WI38 (cell line): ENCODE data around the gene NBPF26.
"Not testable (repeated sequence)": the region's sequence is repeated elsewhere in the genome, so short reads cannot be mapped to it uniquely, and the experiment has no call there.

Source experiments
- H3K4me3 ChIP-seq: 2 replicates; pipeline ENCODE4 v1.5.1; 2011; ENCODE audit warnings: low read depth, mild to moderate bottlenecking, control low read depth, low read length
- TF ChIP-seq, protein P1 (sequence below): IDR thresholded peaks from 2 replicates; pipeline ENCODE4 v1.5.1; 2012; ENCODE audit warnings: low read depth, mild to moderate bottlenecking, control low read depth, low read length

Gene NBPF26

DNA sequence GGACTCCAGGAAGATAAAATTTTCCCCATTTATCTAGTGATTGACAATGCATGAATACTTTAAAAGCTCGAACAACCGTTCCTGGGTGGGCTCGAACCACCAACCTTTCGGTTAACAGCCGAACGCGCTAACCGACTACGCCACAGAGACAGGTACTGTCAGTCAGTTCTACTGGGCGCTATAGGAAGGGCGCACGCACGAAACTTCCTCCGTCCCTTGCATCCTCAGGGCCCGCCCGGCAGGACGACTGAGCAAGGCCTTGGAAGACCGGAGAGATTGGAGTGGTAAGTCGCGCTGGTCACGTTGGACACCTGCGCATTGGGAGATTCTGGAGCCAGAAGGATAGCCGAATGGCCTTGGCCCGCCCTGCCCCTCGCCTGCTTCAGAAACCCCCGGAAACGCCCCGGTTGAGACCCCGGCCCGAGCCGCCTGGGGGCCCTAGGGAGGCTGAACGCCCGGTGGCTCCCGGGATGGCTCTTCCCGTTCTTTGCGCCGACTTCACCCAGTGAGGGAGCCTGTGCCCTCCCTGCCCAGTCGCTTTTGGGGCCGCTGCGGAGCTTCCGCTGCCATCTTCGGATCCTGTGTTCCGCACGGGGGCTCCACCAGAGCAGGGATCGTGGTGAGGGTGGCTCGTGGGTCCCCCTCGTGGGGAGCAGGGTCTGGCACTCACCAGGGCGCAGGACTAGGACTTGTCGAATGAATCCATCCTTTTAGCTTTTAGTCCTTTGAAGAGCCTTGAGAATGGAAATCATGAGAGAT lies 120.6 kb downstream of the NBPF26 start:
- TF ChIP-seq, protein P1, sequence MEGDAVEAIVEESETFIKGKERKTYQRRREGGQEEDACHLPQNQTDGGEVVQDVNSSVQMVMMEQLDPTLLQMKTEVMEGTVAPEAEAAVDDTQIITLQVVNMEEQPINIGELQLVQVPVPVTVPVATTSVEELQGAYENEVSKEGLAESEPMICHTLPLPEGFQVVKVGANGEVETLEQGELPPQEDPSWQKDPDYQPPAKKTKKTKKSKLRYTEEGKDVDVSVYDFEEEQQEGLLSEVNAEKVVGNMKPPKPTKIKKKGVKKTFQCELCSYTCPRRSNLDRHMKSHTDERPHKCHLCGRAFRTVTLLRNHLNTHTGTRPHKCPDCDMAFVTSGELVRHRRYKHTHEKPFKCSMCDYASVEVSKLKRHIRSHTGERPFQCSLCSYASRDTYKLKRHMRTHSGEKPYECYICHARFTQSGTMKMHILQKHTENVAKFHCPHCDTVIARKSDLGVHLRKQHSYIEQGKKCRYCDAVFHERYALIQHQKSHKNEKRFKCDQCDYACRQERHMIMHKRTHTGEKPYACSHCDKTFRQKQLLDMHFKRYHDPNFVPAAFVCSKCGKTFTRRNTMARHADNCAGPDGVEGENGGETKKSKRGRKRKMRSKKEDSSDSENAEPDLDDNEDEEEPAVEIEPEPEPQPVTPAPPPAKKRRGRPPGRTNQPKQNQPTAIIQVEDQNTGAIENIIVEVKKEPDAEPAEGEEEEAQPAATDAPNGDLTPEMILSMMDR = 0 out of 2 replicates have a peak, but pooled peaks have one; percentile 22
- peak overlapping the region; percentile 59 for H3K4me3 ChIP-seq

DNA sequence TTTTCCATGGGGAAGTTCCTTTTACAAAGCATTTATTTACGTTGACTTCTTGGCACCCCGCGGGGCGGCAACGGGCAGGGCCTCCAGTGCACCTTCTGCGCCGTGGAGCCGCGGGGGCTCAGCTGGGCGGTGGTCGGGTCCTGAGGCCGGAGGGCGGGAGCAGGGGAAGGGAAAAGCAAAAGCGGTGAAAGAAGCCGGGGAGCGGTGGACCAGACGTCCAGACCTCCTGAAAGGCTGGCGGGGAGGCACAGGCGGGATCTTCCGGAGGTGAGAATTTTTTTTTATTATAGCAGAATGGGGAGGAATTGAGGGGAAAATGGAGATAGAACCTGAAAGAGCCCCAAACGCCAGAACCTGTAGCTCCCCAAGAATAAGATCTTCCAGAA lies 121.2 kb downstream of the NBPF26 start:
- H3K4me3 ChIP-seq = peak overlapping the region; percentile 59

DNA sequence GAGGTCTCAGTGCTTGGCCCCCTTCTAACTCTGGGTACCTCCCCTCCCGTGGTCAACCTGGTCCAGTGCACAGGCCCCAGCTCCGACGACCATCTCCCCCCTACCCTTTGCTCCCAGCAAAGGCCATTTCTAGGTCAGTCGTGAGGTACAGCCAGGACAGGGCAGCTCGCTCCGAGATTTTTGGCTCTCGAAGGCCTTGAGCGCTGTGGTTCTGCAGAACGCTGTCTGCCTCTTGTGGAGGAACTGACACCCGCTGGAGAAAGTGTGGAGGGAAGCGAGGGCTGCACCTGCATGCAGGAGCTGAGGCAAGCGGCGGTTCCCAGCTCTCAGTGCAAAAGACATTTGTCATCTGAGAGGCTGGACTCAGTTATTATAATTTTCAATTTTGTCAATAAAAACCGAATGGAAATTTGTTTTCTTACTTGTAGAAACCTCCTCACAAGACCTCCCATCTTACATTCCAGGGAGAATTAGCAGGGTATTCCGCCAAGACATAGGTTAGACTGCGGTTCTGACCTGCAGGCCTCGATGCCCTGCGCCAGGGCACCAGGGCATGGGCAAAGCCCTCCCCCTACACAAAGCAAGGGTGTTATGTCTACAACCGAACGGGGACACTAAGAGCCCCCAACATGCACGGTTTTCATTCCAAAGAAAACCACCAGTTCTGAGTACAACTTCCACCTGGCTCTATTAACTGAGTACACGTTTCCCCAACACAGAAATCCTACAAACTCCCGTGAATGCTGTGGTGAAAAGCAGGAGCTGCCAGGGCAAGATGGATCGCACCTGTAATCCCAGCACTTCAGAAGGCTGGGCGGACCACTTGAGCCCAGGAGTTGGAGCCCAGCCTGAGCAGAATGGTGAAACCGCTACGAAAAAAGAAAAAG lies 125.9 kb downstream of the NBPF26 start:
- H3K4me3 ChIP-seq = peak overlapping the region; percentile 40; the same call in 1 of the 2 replicates

DNA sequence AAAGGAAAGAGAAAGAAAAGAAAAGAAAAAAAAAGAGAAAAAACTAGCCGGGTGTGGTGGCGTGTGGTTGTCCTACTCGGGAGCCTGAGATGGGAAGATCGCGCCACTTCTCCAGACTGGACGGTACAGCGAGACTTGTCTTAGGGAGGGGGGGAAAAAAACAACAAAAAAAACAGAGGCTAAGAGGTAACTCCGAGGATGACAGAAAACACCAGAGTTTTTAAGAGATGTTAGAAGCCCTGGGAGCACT lies 126.5 kb downstream of the NBPF26 start:
- peak overlapping the region; percentile 40 for H3K4me3 ChIP-seq

DNA sequence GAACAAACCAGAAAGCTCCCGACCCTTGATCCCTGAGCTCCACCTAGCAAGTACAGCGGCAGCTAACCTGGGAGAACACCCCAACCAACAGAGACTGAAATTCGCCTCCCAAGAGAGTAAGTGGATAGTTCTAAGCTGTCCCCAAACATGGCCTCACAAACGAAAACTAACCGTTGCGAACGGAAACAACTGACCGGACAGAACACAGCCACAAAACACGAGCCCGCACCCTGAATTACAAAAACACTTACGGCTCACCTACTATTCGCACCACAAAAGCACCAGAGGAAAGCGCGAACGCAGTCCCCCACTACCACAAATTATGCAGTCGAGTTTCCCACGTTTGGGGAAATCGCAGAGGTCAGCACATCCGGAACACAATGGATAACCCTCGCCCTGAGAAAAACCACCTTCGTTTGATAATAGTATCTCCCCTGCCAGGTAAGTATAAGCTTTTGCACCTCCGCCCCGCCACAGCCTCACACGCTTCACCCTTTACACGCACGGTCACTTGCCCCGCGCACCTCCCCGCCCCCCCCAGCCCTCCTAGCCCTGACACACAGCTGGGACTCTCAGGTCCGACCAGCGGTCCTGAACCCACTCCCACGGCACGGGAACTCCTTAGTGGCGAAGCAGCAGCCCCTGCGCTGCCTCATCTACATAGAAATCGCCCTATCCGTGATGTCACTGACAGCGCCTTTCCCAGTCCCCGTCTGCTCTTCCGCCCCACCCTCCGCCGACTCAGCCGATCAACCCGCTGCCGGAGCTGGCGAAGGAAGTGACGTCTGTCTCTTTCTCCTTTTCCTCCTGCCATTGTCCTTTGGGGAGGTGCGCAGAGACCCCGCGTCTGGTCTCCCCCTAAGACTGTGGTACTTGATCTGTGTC lies 127.0 kb downstream of the NBPF26 start:
- peak overlapping the region; percentile 40 for H3K4me3 ChIP-seq

DNA sequence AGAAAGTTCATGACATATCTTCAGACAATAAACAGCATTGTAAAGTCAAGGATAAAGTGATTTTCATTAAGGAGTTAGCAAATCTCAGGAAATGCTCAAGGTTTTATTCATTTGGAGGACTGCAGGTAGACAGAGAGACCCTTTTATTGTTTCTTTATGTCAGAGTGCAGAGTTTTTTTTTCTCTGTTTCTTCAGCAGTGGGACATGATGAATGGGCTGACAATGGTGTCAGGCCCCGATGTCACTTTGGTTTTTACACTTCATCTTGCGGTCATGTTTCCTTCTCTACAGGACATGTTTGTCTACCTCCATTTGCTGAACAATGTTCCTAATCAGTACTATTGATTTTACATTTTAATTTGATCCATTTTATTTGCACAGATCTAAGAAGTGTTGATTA lies 134.4 kb downstream of the NBPF26 start:
- H3K4me3 ChIP-seq = not testable (repeated sequence)

DNA sequence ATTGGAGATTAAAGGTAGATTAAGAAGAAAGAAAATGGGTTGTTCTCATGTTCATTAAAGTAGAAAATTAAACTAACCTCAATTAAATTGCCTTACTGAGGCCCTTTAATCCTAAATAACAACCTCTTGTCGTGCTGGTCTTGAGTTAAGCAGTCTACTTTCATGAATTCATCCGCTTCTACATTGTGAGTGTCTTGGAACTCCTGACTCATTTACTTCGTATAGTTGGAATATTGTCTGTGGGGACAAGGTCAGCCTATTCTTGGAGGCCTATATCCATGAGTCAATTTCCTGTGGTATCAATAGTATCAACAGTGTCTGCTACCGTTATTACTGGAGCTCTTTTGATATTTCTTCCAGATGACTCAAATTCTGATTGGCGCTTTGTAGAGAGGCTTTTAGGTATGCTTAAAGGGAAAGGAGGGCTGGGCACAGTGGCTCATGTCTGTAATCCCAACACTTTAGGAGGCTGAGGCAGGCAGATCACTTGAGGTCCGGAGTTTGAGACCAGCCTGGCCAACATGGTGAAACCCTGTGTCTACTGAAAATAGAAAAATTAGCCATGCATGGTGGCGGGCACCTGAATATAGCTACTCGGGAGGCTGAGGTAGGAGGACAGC lies 136.0 kb downstream of the NBPF26 start:
- not testable (repeated sequence) for H3K4me3 ChIP-seq

DNA sequence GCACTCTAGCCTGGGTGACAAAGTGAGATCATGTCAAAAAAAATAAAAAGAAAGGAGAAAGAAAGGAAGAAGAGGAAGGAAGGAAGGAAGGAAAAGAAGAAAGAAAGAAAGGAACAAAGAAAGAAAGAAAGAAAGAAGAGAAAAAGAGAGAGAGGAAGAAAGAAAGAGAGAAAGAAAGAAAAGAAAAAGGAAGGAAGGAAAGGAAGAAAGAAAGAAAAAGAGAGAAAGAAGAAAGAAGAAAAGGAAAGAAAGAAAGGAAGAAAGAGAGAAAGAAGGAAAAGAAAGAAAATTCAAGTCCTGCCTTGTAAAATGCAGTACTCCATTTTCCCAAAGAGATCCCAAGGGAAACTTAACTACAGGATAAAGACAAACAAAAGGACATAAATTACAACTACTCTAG lies 154.5 kb downstream of the NBPF26 start:
- not testable (repeated sequence) for H3K4me3 ChIP-seq

DNA sequence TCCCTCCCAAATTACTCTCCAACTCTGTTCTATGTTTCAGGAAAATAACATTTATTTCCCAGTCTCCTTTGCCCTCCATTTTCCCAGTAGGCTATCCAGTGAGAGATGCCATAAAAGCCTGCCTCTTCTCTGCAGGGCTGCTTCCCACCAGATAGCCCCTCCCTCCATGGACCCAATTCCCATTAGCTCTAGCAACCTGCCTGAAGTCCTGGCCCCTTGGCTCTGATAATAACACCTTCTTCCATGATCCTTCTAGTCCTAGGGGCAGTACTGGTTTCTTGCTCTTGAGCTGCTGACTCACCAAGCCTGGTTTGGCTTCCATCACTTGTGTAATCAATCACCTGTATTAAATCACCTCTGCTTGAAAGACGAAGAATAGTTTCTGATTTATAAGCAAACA lies 156.3 kb downstream of the NBPF26 start:
- H3K4me3 ChIP-seq = not testable (repeated sequence)

DNA sequence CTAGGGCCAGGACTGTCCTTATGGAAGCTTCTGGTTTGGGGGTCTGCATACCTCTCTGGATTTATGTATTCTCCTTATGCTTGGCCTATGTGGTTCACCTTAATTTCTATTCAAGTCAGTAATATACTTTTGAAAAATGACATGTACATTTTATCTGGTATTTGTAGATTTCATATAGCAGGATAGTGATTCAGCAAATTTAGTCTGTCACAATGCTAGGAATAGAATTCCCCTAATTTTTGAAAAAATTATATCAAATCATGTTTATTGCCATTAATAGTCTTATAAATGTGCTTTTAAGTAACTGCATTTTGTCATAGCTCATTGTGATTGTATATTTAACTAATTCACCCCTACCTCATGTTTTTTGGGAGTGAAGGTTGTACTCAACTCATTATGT lies 158.2 kb downstream of the NBPF26 start:
- not testable (repeated sequence) for H3K4me3 ChIP-seq
